GM21825 (cell line): ENCODE results near the gene GNAS-AS1.

Experiments
- ATAC-seq: cut with Tn5 transposase; IDR thresholded peaks from one replicate; pipeline ENCODE4 v1.9.1; 2021; ENCODE audit warnings: mild to moderate bottlenecking, moderate library complexity; ENCODE audit not compliant: unreplicated experiment

The GNAS-AS1 gene

DNA sequence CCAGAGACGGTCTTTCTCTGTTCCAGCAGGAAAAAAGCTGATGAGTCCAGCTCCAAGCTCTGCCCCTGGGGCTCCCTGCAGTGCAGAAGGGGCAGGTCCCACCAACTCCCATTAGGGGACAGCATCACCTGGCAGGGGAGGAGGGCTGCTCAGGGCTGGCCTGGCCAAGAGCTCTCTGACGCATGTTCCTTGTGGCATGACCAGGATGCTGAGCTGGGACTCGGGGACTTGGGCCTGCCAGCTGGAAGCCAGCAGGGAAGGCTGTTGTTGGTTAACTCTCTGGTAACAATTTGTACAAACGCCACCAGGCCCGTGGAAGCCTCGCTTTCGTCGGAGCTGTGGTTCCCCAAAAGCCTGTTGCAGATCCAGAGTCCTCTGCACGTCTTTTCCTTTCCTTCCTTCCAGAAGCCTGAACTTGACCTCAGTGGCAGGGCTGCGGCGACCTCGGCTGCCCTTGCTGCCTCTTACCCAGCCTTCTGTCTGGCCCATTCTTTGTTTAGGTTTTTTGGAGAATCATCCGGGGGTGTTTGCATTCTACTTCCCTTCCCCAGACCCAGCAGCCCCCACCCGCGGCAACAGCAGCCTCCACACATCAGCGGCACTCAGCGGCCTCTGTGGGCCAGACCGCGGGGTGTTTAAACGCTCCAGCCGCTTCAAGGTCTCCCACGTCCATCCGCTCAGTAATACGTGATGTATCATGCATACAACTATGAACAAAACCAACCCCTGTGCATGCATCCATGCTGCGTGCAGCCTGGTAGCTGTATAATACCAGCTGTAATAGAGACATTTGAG, 63.3 kb downstream of the GNAS-AS1 start:
- no peak for ATAC-seq

DNA sequence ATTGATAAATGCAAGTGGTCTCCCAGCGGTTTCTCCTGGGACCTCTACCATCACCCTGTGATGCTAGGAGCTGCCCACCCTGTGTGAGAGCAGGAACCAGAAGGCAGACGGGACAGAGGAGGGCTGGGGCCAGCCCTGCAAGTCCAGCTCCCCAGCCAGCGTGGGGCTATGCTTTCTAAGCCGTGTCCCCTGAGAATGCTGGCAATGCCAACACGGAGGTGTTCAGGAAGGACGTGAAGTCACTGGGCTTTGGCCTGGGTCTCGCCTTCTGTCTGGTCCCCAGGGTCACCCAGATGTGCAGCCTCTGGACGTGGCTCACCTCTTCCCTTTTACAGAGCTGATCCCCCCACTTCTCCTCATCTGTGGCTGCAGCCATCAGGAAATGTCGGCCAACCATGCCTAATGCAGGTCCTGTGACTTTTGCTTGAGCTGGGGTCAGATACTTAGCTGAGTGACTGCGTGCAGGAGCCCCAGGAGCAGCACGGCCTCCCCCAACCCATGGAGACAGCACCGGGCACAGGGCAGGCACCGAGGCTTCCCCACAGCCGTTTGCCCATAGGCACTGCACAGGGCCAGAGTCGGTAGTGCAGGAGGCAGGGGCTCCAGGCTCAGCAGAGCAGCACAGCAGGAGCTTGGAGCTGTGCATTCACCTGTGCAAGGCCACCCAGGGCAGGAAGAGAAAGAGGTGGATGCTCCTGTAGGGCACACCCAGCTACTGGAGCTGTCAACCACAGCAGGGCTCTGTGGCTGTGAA, 66.2 kb downstream of the GNAS-AS1 start:
- no peak for ATAC-seq

DNA sequence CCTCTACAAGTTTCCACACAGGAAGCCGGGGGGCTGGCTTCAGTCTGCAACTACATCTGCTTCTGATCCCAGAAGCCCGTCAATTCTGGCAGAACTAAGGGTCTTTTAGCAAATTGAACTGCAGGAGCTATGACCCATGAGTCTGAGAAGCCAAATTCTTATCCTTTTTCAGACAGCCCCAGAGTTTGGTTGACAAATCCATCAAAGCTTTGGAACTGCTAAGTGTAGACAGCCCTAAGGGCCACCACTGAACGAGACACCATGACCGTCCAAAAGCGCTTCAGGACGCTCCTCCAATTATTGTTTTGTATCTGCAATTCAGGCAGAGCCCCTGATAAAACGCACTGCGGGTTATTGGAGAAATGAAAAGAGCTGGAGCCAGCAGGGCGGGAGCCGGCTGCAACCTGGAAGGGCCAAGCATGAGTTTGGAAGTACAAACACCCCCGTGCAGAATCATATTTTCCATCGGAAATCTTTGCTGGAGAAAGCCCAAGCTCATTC, 67.1 kb downstream of the GNAS-AS1 start:
- ATAC-seq = no peak

DNA sequence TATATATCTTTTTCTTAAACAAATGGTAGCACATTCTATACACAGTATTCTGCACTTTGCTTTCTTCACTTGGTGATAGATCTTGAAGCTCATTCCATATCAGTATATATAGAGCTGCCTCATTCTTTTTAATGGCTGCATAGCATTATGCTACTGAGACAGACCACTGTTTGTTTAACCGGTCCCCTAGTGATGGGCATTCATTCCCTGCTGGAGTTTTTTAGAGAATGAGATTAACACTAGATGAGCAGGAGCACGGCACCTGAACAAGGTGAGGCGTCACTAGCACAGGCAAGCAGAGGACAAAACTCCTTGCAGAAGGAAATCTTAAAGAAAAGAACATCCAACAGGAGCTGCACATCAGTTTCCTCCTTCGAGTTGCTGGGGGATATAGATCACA, 69.6 kb downstream of the GNAS-AS1 start:
- ATAC-seq = no peak

DNA sequence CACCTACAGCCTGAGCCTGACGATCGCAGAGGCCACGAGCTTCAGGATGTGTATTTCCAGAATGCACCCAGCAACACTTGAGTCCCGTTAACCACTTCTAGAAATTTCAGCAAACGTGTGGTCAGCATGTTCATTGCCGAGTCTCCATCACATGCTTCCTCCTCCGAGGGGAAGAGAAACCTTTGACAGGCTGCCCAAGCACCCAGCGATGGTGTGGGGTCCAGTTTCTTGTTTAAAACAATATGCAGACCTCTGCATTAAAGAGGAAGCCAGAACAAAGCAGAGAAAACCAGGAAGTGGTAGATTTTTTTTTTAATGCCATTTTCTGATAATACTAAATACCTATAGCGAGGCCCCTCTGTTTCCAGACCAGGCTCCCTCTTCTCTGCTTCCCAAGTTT, 71.9 kb downstream of the GNAS-AS1 start:
- no peak for ATAC-seq

DNA sequence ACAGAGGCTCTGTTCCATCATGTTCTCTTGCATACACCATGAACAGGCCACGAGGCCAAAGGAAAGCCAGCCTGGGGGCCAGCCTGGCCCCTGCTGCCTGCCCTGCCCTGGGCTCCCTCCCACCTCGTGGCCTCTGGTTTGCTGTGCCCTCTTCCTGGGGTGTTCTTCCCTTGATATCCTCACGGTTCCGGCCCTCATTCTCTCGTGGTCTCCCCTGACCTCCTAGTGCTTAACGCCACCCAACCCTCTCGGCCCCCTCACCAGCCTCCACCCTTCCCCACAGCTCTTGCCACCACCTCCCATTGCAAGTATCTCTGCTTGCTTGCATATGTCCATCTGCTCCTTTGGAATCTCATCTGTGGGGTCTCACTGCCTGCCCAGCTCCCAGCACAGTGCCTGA, 73.0 kb downstream of the GNAS-AS1 start:
- ATAC-seq = no peak

DNA sequence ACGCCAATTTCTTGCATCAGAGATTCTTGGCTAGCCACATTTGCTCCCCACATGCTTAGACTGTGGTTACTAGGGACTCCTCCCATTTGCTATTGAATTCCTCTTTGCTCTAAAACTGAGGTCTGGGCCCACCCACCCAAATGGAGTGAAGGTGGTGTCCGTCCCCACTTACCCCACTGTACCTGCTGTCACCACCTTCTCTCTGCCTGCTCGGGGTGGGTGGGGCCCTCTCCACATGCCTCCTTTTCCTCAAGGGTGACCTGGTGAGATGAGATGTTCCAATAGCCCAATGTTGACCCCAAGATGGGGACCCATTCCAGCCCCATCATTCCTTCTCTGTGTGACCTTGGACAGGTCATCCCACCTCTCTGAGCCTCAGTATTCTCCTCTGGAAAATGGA, 74.6 kb downstream of the GNAS-AS1 start:
- ATAC-seq = no peak

DNA sequence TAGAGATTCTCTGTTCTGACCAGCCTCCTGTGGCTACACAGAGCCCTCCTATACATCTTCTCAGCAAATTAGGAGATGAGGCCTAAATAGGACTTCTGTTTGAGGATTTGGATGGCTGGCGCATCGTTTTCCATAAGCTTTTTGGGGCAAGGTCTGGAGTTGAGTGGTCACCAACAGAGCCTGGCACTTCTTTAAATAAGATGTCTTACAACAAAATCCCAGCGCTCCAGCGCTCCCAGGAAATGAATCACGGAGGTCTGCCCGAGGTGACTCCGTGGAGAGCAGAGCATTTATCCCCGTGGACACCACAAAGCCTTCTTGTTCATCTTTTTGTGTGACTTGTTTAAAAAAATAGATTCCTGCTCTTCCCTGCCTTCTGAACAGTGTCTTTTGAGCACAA, 75.3 kb downstream of the GNAS-AS1 start:
- no peak for ATAC-seq

DNA sequence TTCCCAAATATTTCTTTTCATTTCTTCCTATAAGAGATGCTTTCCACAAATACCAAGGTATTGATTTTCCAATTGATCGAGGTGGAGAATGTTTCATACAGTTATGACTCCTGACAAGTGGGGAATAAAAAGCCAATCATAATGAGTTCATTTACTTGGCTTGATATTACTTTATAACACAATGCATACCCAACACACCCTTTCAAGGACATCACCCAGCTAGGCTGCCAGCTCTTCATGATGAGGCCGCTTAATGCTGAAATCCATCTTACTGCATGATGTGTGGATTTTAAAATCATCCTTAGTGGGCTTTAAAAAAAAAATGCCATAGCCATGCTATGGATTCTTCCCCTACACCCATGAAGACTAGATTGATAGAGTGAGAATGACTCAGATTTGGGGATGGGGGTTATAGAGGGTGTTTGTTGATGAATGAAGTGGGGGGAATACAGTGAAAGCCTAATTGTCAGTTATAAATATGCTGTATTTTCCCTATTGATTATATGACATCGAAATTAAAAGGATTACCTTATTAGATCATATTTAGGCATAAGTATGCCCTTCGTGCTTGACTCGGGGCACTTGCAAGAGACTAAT, 75.9 kb downstream of the GNAS-AS1 start:
- ATAC-seq = no peak

DNA sequence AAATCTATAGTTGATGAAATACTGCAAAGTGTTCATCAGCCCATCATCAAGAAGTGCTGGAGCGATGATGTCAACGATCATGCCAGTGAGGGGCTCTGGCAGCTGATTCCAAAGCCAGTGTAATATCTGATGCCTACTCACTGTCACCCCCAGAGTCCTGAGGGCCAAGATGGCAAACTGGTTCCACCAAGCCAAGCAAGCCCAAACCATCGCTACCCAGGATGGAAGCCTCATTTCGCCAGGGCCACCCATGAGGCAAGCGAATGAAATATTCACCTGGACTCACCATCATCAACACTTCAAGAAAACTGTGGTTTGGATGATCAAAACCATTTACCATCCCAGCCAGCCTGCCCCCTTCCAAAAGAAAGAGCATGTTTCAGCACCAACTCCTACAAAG, 76.5 kb downstream of the GNAS-AS1 start:
- no peak for ATAC-seq

DNA sequence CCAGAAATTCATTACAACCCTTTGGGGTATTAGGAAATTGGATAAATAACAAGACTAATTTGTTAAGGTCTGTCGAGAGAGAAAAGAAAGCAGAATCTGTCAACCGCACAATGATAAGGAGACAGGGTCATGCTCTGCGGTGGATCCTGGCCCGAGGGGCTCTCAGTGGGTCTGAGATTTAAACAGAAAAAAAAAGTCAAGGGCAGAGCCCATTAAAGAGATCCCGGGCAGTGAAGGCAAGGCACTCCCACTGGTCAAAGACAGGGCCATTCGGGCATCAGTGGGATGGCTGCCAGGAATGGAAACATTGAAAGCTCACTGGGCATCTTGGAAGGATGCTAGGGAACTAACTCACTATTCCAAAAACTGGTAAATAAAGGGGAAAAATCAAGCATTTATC, 77.9 kb downstream of the GNAS-AS1 start:
- ATAC-seq = no peak
